ENCODE results near the gene SNX10.
A peak's percentile ranks its signal among the peaks of the same experiment; 100 is the strongest.

The SNX10 gene

DNA sequence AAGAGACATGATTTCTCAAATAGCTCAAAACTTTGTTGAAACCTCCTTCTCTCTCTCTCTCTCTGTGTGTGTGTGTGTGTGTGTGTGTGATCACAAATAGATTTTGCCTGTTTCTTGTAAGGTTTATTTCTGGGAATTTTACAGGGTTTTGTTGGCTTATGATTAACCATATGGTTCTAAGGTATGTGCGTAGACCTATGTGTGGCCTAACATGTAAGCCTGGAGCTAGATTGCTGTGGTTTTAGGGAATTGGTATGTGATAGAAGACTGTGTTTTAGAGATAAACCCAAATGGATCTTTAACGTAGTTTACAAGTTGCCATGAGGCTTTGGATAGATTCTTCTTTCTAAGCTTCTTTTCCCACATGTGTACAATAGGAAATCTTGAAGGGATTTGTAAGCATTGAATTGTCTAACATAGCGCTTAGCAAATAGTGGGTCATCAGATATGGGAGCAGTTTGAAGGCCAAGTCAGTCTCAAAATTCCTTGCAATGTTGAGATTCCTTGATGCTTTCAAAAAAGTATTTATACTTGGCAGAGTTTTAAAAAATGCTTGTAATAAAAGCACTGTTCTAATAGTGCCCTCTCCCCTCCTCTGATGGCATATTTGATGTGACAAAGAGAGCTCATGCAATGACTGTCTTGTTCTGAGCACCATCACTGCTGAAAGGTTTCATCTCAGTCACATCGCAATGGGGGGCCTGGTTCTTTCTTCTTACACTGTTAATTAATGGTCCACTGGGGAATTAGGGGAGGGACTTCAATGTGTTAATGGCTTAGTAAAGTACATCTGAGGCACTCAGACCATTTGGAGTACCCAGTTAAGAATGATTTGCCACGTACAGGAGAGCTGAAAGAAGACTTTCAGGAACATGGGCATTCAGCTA lies 118.2 kb downstream of the SNX10 start:
- no peak for DNase-seq

DNA sequence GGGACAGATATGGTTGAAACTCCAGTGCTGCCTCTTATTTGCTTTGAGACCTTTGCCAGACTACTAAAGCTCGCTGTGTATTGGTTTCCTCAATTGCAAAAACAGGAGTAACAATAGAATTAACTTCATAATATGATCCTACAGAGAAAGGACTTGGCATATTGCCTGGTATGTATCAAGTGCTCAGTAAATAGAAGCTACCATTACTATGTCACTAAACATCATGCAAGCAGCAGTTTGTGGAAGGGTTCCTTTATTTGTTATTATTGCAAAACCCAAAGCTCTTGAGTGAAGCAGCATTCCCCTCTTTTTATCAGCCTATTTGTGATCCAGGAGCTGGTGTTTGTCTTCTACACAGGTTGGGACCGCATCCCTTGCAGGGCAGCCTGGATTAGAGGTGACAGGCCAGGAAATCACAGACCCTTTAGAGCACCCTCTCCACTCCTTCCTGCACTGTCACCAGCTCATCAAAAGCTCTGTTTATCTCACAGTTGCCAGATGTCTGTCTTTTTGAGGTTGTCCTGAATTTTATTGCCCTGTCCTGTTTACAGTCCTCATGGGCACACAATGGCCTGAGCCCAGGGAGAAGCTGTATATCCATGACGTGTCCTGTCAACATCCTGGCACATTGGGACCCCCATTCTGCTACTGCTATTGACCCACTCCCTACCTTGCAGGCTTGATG lies 121.5 kb downstream of the SNX10 start:
- DNase-seq: peak; percentile 81

DNA sequence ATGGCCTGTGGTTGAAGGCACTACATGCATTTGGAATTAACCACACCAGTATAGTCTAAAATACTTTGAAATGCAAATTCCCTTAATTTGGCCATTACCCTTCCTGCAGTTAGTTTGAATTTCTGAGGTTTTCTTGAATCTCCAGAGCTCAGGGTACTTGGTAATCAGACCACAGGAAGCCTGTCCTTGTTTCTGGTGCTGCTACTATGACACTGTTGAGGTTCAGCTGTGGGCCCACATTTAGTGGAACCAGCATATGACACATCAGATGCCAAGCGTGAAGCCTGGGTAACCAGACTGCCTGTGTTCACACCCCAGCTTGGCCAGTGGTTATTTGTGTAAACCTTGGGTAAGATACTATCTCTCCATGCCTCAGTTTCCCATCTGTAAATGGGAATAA lies 124.3 kb downstream of the SNX10 start:
- DNase-seq: no peak

DNA sequence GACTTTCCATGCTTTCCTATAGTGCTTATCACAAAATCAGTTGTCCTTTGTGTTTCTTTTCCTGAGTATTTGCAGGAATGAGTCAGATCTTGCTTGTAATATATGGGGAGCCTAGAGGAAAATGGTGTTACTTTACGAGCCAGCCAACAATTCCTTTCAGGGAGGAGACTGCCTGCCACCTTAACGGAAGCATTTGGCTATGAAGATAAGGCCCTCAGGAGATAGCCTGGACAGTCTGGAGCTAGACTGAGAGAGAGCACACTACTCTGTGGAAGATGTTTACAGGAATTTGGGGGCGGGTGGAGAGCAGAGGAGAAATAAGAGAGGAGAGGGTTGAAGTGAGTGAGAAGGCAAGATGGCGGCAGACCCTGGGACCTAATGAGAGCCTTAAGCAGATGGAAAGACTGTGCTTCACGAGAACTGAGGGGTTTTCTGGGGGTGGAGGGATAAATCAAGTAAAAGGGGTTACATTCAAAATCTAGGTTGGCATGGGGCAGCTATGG lies 126.3 kb downstream of the SNX10 start:
- DNase-seq: no peak

DNA sequence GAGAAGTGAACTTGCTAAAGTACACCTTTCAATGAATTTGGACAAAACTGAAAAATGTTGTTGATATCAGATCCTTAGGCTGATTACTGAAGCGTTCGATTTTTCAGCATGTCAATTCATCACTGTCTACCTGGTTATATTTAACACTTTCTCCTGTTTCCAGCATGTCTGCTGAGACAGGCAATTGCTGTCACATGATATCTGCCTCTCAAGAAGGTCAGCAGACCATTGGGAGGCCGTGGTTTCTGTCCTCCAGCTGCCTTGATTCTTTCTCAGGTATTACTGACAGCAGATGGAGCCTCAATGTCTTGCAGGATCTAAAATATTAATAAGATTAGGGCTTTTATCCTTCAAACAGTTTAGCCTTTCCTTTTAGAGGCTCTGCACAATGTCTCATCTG lies 127.5 kb downstream of the SNX10 start:
- no peak for DNase-seq

DNA sequence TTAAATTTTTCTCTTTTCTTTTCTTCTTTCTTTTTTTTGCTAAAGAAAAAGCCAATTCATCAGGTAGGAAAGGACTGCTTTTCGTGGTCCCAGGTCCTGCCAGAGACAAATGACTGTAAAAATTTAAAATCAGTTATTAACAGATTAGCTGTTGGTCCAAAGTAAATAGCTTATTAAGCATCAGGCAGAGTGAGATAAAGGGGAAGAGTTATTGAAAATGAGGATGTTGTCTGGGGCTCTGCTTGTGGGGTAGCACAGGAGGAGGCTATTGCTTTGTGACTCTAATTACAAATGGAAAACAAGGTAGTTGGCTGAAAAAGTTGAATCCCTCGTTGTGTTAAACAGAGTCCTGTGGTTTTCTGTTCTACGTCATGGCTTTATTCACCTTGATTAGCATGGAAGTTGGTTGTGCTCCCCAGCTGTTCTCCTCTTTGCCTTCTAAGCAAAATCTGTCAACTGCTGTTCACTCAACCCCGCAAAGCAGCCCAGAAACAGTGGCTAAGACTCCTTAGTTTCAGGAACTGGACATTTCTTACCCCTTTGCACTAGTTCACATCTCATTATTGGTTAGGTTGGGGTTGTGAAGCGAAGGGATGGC lies 128.9 kb downstream of the SNX10 start:
- no peak for DNase-seq

DNA sequence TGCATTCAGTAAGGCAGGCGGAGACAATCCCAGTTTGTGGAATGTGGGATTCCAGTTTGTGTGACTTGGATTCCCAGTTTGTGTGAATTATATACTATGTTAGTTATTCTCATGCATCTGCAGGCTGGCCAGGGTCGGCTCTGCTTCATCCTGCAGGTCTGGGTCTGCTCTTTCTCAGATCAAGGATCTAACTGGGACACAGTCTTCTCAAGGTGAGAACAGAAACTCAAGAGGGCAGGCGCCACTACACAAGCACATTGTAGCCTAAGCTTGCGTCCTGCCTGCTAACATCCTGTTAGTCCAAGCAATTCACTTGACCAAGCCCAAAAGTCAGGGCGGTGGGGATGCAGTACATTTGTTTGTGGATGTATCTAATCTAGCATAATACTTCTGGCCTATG lies 131.1 kb downstream of the SNX10 start:
- DNase-seq: no peak

DNA sequence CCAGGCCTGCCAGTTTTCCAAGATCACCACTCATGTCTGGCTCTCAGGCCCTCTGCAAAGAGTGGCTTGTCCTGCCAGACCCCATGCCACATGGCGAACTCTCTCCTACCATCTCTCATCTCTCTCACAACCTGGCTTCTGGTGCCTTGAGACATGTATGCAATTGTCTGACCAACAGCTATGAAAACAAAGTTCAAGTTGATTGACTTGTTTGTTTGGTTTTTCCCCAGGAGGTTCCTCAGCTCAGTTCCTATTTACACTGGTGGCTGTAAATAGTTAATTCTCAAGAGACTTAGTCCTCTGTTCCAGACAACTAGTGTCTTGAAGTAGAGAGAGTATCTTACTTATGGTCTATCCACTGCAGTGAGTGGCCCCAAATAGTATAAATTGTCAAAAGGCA lies 131.8 kb downstream of the SNX10 start:
- DNase-seq: no peak

Data from COR-L47 (cell line).